NCI-H2107 (cell line): ENCODE data around the gene GRM4.

Experiments used
- DNase-seq: peaks from one replicate; lab custom pipeline; 2025; lab: John Stamatoyannopoulos, UW

Gene GRM4

DNA sequence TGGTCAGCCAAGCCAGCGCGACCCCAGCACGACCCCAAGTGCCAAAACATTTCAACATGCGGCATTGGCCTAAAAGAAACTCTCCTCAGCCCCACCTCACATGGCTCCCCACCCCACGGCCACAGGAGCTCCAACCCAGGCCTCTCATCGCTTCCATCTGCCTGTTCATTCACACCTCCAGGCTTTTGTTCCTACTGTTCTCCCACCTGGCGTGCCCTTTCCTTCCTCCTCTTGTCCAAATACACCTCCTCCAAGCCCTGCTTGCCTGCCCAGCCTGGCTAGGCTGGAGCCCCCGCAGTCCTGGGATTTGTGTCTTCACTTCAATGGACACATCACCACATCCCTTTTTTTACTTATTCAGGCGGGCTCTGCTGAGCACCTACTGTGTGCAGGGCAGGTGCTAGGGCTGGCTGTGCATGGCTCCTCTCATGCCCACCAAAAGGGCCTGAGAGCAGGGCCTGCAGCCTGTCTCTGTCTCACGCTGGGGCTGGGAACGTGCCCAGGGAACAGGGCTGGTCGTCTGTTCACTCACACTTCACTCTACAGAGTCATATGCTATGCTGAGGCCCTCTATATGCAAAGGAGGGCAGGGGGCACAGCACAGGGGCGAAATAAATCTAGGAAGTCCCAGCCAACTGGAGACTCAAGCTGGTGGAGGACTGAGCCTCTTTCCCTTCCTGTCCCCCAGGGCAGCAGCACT is 61.1 kb downstream of the GRM4 start:
- no peak for DNase-seq

DNA sequence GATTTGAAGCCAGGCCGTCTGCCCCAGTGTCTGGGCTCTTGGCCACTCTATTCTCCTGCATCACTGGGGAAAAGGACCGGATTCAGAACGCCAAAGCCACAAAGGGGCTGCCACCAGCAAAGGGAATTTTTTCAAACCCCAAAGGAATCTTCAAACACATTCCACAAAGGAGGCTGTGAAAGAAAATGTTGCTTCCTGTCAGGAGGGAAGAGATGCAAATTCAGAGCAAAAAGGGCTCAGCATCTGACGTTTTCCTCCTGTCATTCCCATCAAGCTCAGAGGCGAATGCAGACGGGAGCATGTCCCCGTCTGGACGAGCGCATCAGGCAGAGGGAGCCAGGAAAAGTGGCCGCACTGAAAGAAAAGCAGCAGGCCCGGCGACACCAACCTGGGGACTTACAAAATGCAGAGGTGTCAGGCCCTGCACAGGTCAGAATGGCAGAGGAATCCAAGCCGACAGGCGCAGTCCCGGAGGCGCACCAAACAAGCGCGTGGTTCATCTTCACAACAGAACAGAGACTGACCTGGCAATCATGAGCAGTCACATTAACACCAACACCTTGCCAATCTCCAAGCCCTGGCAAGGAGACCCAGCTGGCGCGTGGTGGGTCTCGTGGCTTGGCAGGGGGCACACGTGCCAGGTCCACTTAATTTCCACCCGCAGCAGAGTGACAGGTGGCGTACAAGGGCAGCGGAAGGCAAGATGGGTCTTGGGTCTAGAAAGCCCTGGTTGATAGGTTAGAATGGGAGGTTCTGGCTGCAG is 62.8 kb downstream of the GRM4 start:
- no peak for DNase-seq

DNA sequence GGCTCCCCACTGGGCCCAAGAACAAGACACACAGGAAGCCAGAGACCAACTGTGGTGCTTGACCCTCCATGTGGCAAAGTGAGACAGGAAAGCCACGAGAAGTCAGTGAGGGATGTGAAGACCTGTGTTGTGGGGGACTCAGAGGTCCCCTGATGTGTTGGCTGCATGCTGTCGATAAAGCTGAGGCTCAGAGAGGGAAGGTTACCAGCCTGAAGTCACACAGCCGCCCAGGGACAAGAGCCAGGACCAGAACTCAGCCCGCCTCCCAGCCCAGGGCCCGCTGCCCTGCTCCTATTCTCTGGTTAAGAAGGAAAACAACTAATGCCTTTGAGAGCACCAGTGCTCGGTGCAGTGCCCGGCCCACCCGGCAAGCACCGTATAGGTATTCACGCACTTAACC is 63.5 kb downstream of the GRM4 start:
- DNase-seq: no peak

DNA sequence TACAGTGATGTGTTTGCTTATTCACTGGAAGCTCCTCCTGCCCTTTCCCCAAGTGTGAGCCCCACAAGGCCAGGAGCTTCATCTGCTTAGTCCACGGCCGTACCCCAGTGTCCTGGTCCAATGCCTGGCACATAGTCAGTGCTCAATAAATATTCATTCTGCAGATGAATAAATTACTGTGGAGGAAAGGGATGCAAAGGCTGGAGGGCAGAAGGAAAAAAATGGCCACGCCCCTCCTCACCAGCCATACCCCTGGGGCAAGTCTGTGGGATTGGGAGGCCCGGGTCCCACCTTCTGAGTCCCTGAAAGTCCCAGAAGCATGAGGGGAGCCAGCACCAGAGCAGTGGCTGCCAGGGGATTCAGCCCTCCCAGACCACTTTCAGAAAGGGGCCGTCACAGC is 65.5 kb downstream of the GRM4 start:
- DNase-seq: no peak

DNA sequence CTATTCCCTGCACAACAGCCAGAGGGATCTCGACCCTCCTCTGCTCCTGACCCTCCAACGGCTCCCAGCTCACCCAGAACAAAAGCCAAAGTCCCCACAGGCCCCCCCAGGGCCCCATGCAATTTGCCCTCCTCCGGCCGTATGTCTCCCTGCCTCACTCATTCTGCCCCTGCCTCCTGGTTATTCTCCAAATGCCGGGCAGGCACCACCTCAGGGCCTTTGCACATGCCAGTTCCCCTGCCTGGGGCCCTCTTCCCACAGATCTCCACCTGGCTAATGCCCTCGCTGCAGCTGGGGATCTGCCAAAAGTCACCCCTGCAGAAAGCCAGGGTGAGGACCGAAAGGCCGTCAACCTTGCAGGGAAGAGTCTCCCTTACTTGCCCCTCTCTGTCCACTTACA is 66.0 kb downstream of the GRM4 start:
- DNase-seq: no peak

DNA sequence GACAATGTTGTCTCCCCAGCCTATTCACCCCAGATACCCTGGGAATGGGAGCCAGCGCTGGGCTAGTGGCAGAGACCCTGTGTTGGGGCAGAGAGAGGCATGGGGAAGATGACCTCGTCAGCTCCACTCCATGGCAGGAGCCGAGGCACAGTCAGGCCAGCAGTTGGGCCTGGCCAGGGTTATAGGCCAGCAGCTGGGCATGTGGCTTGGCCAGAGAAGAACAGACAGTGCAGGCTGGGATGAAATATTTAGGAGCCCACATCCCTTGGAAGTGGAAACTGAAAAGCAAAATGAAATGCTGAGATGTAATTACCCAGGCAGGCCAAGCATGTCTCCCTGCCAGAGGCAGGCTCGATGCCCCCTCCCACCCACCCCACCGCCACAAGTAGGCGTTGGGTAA is 70.0 kb downstream of the GRM4 start:
- no peak for DNase-seq

DNA sequence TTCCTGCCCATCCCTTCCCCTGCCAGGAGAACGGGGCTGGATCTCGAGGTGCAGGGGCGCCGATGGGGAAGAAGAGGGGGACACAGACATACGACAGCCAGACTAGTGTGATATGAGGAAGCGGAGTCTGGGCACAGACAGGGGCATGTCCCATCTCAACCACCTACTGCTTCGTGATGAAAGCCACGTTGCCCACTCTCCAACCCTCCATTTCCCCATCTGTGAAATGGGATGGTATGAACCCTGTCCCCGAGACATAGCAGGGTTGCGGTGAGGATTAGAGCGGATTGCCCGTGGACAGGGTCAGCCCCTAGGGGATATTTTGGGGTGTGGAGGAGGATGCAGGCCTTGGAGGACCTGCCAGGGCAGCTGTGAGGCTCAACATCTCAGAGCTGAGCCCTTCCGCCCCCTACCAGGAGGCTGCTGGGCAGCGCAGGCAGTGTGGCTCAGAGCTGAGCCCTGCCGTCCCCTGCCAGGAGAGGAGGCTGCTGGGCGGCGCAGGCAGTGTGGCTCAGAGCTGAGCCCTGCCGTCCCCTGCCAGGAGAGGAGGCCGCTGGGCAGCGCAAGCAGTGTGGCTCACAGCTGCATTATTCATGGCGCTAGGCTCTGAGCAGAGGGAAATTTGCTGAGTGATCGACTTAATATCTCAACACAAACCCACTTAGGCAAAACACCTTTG is 71.7 kb downstream of the GRM4 start:
- DNase-seq: no peak

DNA sequence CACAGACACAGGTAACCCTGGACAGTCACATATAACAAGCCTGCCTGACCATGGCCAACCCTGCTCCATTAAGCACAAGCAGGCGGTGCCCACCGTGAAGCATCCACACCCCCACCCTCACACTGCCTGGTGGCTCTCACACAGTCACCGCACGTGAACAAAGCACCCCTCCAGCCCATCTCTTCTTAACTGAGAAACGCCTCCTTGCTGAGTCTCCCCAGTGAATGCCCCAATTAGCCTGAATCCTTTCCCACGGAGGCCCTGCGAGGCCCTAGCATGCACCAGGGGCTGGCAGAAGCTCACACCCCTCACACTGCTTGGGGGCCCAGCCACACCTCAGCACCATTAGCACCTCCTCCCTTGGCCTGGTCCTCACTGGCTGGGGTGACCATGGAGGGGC is 72.3 kb downstream of the GRM4 start:
- DNase-seq: no peak

DNA sequence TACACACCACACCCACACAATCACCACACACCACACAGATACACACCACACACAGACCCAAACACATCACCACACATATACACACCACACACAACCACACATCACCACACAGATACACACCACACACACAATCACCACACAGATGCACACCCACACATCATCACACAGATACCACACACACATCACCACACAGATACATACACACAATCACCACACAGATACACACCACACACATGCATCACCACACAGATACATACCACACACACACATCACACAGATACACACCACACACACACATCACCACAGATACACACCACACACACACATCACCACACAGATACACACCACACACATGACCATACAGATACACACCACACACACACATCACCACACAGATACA is 73.2 kb downstream of the GRM4 start:
- DNase-seq: no peak

DNA sequence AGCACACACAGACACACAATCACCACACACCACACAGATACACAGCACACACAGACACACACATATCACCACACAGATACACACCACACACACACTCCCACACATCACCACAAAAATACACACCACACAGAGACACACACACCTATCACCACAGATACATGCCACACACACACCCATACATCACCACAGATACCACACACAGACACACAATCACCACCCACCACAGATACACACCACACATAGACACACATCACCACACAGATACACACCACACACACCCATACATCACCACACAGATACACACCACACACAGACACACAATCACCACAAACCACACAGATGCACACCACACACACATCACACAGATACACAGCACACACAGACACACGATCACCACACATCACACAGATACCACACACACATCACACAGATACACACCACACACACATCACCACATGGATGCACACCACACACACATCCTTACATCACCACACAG is 74.0 kb downstream of the GRM4 start:
- DNase-seq: no peak

DNA sequence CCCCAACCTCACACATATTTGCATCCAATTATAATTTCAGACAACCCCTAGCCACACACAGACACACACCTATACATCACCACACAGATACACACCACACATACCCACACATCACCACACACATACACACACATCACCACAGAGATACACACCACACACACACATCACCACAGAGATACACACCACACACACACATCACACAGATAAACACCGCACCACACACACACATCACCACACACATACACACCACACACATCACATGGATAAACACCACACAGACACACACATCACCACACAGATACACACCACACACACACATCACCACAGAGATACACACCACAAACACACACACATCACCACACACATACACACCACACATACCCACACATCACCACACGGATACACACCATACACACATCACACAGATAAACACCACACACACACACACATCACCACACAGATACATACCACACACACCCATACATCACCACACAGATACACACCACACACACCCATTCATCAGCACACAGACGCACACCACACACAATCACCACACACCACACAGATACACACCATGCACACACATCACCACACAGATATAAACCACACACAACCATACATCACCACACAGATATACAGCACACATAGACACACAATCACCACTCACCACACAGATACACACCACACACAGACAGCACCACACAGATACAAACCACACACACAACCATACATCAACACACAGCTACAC is 74.6 kb downstream of the GRM4 start:
- no peak for DNase-seq

DNA sequence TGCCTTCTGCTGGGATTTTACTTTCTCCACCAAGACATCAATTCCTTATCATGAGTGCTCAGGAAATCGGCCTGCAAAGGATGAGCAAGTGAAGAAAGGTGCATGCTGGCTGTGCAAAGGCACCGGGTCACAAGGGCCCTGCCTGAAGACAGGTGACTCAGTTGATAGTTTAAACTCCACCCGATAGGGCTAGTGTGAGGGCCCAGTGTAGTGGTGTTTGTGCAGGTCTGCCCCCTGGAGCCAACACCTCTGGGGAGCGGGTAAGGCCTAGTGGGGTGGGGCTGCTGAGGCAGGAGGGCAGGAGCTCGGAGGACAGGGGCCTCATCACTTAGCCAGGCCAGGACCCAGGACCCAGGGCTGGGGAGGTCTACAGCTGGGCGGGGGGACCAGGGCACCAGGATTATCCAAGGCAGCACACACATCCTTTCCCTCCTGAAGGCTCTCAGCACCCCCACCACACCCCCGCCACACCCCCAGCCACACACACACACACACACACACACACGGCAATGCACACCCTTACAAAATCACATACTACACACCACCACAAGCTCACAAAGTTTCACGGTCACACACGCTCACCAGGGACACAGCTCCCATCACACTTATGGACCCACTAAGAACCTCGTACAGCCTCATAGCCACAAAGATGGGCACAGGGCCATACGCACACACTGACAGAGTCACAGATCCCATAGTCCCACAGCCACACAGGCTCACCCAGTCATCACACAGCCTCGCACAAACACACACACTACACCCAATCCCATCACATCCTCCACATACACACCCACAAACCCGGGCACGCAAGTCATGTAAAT is 75.4 kb downstream of the GRM4 start:
- DNase-seq: no peak

DNA sequence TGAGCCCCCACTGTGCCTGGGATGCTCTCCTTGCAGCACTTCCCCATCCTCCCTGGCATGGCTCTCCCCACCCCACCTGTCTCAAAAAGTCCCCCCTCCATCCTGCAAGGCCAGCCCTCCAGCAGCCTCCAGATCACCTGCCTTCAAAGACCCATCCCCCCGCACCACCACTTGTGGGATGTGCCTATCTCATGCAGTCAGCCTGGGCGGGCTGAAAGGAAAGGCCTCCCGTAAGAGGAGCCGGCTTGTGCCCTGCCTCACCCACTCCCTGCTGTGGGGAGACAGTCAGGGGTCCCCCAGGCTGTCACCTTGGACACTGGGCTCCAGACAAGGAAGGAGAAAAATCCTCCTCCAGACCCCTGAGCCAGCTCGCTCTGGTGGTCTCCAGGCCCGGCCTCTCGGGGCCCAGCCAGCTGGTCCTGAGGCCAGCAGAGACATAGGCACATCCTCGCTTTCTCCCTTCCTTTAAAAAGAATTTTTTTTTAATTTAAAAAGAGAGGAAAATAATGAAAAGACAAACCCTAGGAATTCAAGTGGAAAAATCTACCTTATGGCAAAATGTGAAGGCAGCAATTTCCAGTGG is 77.3 kb downstream of the GRM4 start:
- DNase-seq: no peak

DNA sequence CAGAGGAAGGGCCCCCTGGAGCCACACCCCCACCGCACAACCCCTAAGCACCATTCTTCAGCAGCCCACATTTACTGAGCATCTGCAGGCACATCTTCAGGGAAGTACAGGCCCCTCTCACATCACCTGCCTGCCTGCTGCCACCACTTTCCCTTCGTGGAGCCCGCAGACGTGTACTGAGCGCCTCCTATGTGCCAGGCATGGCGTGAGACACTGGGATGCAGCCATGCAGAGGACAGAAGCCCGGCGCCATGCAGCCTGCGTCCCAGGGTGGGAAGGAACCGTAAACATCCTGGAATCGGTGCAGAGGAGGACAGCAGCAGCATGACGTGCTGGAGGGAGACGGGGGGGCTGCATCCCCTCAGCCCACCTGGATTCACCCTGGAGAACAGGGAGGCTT is 78.1 kb downstream of the GRM4 start:
- no peak for DNase-seq

DNA sequence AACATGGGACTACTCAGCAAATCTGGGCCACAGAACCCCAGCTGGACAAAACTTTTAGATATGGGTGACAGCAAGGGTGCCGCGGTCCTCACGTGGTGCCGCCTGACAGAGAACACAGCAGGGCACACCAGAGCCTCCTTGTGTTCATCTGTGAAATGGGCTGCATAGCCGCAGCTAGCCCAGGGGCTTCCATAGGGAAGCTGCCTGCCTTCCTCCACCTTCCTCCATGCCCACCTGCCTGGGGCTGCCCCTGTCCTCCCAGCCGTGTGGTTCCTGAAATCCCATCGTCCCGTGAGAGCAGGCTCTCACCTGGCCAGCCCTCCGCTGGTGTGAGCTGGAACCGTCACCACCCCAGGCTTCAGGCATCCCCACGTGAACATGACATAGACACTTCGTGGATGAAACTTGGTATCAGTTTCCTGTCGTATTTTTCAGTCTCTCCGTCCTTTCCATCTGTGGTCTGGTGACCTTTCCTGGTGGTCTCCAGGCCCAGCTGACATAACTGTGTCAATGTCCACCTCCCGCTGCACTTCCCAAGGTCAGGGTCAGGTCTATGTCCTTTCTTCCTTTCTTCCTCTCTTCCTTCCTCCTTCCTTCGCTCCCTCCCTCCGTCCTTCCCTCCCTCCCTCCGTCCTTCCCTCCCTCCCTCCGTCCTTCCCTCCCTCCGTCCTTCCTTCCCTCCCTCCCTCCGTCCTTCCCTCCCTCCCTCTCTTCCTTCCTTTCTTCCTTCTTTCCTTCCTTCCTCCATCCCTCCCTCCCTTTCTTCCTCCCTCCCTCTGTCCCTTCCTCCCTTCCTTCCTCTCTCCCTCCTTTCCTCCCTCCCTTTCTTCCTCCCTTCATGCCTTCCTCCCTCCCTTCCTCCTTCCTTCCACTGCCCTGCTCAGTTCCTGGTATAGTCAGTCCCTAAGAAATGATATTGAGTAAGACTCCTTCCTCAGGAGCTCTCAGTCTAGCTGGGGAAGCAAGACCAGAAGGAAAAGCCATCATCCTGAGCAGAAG is 78.8 kb downstream of the GRM4 start:
- DNase-seq: no peak

DNA sequence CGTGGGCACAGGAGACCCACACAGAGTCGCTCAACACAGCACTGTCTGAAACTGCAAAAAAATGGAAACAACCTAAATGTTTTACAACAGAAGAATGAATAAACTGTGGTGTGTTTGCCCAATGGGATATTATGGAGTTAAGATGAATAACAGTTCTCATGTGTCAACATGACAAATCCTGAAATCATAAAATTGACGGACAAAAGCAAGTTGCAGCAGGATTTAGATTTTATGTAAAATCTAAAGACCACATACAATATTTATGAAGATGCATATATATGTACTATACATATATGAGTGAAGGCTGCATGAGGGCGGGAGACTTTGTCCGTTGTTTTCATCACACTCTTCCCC is 79.7 kb downstream of the GRM4 start:
- no peak for DNase-seq

DNA sequence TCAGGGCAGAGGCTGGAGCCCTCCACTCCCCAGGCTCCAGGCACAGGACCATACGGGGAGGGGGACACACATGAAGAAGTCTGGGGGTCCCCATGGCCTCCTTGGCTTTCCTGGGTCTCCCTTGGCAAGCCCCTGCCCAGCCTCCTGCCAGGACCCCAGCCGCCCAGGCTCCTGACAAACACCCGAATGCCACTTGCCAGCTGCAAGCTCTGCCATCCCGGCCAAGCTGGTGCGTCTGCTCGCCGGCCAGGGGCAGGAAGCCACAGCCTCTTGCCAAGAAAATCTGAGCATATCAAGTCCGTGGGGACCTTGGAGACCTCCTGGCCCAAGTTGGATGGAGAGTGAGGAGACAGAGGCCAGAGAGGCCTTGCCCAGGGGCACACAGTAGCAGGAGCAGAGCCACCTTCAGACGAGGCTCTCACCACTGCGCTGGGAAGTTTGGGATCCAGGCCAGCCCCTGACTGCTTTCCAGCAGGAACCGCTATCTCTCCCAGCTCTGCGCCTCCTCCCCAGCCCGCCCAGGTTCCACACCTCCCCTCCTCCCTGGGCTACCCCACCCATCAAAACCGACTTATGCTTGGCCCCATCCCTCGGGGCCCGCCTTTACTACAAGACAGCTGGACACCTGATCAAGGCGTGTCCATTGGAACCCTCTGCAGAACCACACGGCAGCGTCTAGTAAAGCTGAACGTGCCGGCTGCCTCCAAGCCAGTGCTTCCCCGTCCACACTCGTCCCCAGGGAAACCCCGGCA is 80.2 kb downstream of the GRM4 start:
- DNase-seq: no peak

DNA sequence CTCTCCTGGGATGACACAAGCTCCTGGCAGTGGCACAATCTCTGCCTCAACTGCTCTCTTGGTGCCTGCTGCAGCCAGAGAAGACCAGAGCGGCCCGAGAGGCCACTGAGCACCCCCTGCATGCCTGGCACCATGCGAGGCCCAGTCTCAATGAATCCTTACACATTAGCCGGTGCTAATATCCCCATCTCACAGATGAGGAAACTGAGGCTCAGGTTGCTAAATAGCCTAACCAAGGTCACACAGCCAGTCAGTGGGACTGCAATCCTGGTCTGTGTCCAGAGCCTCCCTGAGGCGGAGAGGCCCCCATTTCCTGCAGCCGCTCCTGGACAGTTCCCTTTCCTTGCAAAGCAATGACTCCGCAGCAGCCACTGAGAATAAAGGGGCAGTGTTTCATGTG is 81.2 kb downstream of the GRM4 start:
- no peak for DNase-seq

DNA sequence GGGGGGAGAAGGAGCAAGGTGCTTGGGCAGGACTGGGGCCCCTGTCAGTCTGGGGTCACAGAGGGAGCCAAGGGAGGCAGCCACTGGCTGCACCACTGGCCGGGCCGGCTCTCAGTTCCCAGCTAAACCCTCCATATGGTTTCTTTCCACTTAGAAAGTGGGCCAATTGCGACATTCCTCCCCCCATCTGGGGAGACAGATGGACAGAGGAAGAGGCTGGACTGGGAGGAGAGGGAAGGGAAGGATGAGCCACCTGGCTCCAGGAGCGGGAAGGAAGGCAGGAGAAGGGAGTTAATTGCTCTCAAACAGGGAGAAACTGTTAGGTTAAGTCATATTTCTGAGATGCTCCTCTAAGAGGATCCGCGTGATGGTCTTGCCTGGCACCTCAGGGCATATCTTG is 82.2 kb downstream of the GRM4 start:
- no peak for DNase-seq
